T-cell (primary cell): ENCODE measurements around the gene VCAM1. TPM values are rescaled to one million over a fixed set of nuclear protein-coding genes. Genes with fewer than 3 reads are reported as not detected.
"Not testable (repeated sequence)": the region's sequence is repeated elsewhere in the genome, so short reads cannot be mapped to it uniquely, and the experiment has no call there.

Source experiments
- ATAC-seq, 4 experiments: fragments of 200-7000 bp in 3 of 4; fragments of 150-1000 bp in 1 of 4; cut with Tn5 transposase; replicated peaks in 1 of 4; 1 replicate in 3 of 4; 2 replicates in 1 of 4; pipeline ENCODE4 v1.10.0; 2021; ENCODE audit warnings: moderate library complexity in 3 of 4, mild to moderate bottlenecking in 2 of 4, moderate number of reproducible peaks in 1 of 4
- CTCF ChIA-PET, 2 donors: fragments of 300-600 bp; sonication (Branson Sonifier 250); formaldehyde crosslinking; loops; one replicate each; lab custom pipeline; 2022; ENCODE audit warnings: antibody characterized with exemption in 2 of 2; lab: Charles Lee
- POLR2A ChIA-PET, 2 donors: fragments of 300-600 bp; sonication (Branson Sonifier 250); formaldehyde crosslinking; loops; one replicate each; lab custom pipeline; 2022; ENCODE audit warnings: antibody characterized with exemption in 2 of 2; lab: Charles Lee
- DNase-seq, 35 experiments: peaks; one replicate each; pipeline versions ENCODE4 v3.0.0 to v3.0.0-alpha.2; 2013 to 2023
- H3K27ac ChIP-seq: one replicate; pipeline ENCODE4 v1.5.1; 2013; ENCODE audit warnings: low read length
- H3K27me3 ChIP-seq, 2 experiments: replicated peaks in 1 of 2; 1 replicate in 1 of 2; 2 replicates in 1 of 2; pipeline versions ENCODE4 v1.6.1 to v1.7.0; 2013; ENCODE audit warnings: low read length in 1 of 2, mixed read lengths in 1 of 2; ENCODE audit not compliant: control insufficient read depth in 2 of 2, insufficient read depth in 2 of 2; ENCODE audit errors: extremely low read depth in 1 of 2
- H3K36me3 ChIP-seq, 2 donors: 1 replicate in 1 of 2; 2 replicates in 1 of 2; pipeline versions ENCODE4 v1.6.1 to v1.7.0; 2013; ENCODE audit warnings: low read length in 1 of 2; ENCODE audit not compliant: control insufficient read depth in 2 of 2, insufficient read depth in 1 of 2; ENCODE audit errors: extremely low read depth in 1 of 2
- H3K4me1 ChIP-seq, 2 experiments: 1 replicate in 1 of 2; 2 replicates in 1 of 2; pipeline versions ENCODE4 v1.6.1 to v1.7.0; 2013; ENCODE audit warnings: low read length in 2 of 2, mixed read lengths in 1 of 2; ENCODE audit not compliant: insufficient read depth in 2 of 2, control insufficient read depth in 1 of 2; ENCODE audit errors: extremely low read depth in 1 of 2
- H3K4me3 ChIP-seq, 2 donors: 1 replicate in 1 of 2; 2 replicates in 1 of 2; pipeline versions ENCODE4 v1.5.1 to v1.7.0; 2013; ENCODE audit warnings: mild to moderate bottlenecking in 2 of 2, low read length in 1 of 2, moderate library complexity in 1 of 2; ENCODE audit not compliant: control insufficient read depth in 1 of 2; ENCODE audit errors: extremely low read depth in 1 of 2
- H3K9me3 ChIP-seq: 2 replicates; pipeline ENCODE4 v1.7.0; 2013
- H3K27ac Mint-ChIP-seq, 2 donors: one replicate each; pipeline ENCODE4 v1.8.0; 2020 to 2021; ENCODE audit warnings: mild to moderate bottlenecking in 2 of 2, mixed read lengths in 2 of 2
- H3K27me3 Mint-ChIP-seq, 2 donors: one replicate each; pipeline ENCODE4 v1.8.0; 2021 to 2022; ENCODE audit warnings: mixed read lengths in 2 of 2
- H3K36me3 Mint-ChIP-seq: one replicate; pipeline ENCODE4 v1.8.0; 2021; ENCODE audit warnings: mixed read lengths
- H3K4me1 Mint-ChIP-seq, 3 donors: one replicate each; pipeline ENCODE4 v1.8.0; 2020 to 2022; ENCODE audit warnings: mixed read lengths in 3 of 3, mild to moderate bottlenecking in 1 of 3
- H3K4me3 Mint-ChIP-seq, 3 donors: one replicate each; pipeline ENCODE4 v1.8.0; 2020 to 2022; ENCODE audit warnings: mild to moderate bottlenecking in 3 of 3, mixed read lengths in 3 of 3, moderate library complexity in 3 of 3
- H3K9me3 Mint-ChIP-seq, 3 donors: one replicate each; pipeline ENCODE4 v1.8.0; 2020 to 2022; ENCODE audit warnings: mixed read lengths in 3 of 3
- WGBS: methylation state at CpG from one replicate; pipeline ENCODE4 v1.1.5; 2013; ENCODE audit warnings: missing lambda C conversion rate; ENCODE audit not compliant: insufficient coverage; 5-methylcytosine and 5-hydroxymethylcytosine counted together
- total RNA-seq, 35 experiments: library from RNA in 6 of 35; stranded (reverse) in 6 of 35; fragments of 120-200 nt in 1 of 35; gene quantifications; one replicate each; pipeline versions ENCODE4 v1.2.1 to v1.2.4 and lab custom pipeline; 2013 to 2026

The VCAM1 gene
- total RNA-seq, 5 donors from 2014 or later (not counting 1 experiment from before 2014, with no cell fraction given) = 0.12 to 0.36 (median 0.24) TPM; not detected in 1

- H3K27me3 ChIP-seq = peaks cover 0 to 3% of the 10 kb centered on the region in 2 experiments
- H3K4me1 Mint-ChIP-seq = peaks cover 0 to 4% (median 0%) of the 10 kb centered on the region in 3 donors
- H3K36me3 Mint-ChIP-seq = peaks cover 3% of the 10 kb centered on the region
- ChIA-PET CTCF (no interaction called here), POLR2A (interaction anchor here in 1 of 2 donors (0.6 kb wide), 1 partner anchor 878 kb away, joined by 3 read pairs; no protein-coding TSS in a partner anchor)
- H3K4me3 Mint-ChIP-seq = no peak overlapping the region
- H3K4me1 ChIP-seq = no peaks in the 10 kb centered on the region
- H3K27ac Mint-ChIP-seq = no peak overlapping the region
- no peaks in the 10 kb centered on the region for H3K36me3 ChIP-seq
- peaks cover 5 to 11% of the 10 kb centered on the region in 2 donors for H3K27me3 Mint-ChIP-seq
- H3K4me3 ChIP-seq = no peak overlapping the region
- ATAC-seq = no peak
- no peaks in the 10 kb centered on the region for H3K9me3 ChIP-seq
- H3K9me3 Mint-ChIP-seq = peaks cover 5 to 12% (median 11%) of the 10 kb centered on the region in 3 donors
- no peak overlapping the region for H3K27ac ChIP-seq
- DNase-seq = no peak
These were observed 59.2 kb downstream of the VCAM1 start for GRCh38 chr1:100778748-100779147.

GRCh38 chr1:100780814-100781213 lies 61.3 kb downstream of the VCAM1 start:
- Mint-ChIP-seq H3K9me3 (peaks cover 5 to 12% (median 11%) of the 10 kb centered on the region in 3 donors), H3K4me3 (no peak overlapping the region), H3K27me3 (peaks cover 6 to 16% of the 10 kb centered on the region in 2 donors), H3K36me3 (peaks cover 3% of the 10 kb centered on the region), H3K4me1 (peaks cover 0 to 4% (median 2%) of the 10 kb centered on the region in 3 donors), H3K27ac (no peak overlapping the region)
- CTCF ChIA-PET = no interaction called here
- Histone ChIP-seq H3K4me3 (no peak overlapping the region), H3K9me3 (no peaks in the 10 kb centered on the region), H3K4me1 (no peaks in the 10 kb centered on the region), H3K27ac (no peak overlapping the region), H3K36me3 (no peaks in the 10 kb centered on the region), H3K27me3 (peaks cover 0 to 3% of the 10 kb centered on the region in 2 experiments)
- ATAC-seq (no peak), DNase-seq (no peak)
- POLR2A ChIA-PET = no interaction called here

- H3K4me1 Mint-ChIP-seq, H3K36me3 ChIP-seq, H3K4me3 Mint-ChIP-seq, H3K4me3 ChIP-seq, CTCF ChIA-PET, H3K9me3 ChIP-seq, DNase-seq, H3K4me1 ChIP-seq, H3K27ac Mint-ChIP-seq, H3K27me3 ChIP-seq, H3K36me3 Mint-ChIP-seq, ATAC-seq, H3K27ac ChIP-seq, POLR2A ChIA-PET: not testable (repeated sequence)
- peaks cover 6 to 17% of the 10 kb centered on the region in 2 donors for H3K27me3 Mint-ChIP-seq
- peaks cover 5 to 12% (median 11%) of the 10 kb centered on the region in 3 donors for H3K9me3 Mint-ChIP-seq
- WGBS = 100% methylated on average over 1 of the region's 3 CpGs
These were observed 62.2 kb downstream of the VCAM1 start for GRCh38 chr1:100781728-100782127.

GRCh38 chr1:100782473-100783039 lies 63.0 kb downstream of the VCAM1 start:
- H3K4me3 ChIP-seq = no peak overlapping the region
- ChIA-PET CTCF (no interaction called here), POLR2A (no interaction called here)
- H3K36me3 ChIP-seq = no peaks in the 10 kb centered on the region
- Mint-ChIP-seq H3K4me3 (no peak overlapping the region), H3K27ac (no peak overlapping the region), H3K36me3 (peaks cover 3% of the 10 kb centered on the region), H3K4me1 (peaks cover 0 to 4% (median 2%) of the 10 kb centered on the region in 3 donors), H3K27me3 (peaks cover 6 to 17% of the 10 kb centered on the region in 2 donors), H3K9me3 (peaks cover 5 to 12% (median 11%) of the 10 kb centered on the region in 3 donors)
- no peak overlapping the region for H3K27ac ChIP-seq
- 60% methylated on average over 1 of the region's 1 CpG for WGBS
- H3K4me1 ChIP-seq = no peaks in the 10 kb centered on the region
- DNase-seq = no peak
- ATAC-seq = no peak
- H3K9me3 ChIP-seq = no peaks in the 10 kb centered on the region
- H3K27me3 ChIP-seq = peaks cover 0 to 3% of the 10 kb centered on the region in 2 experiments

- POLR2A ChIA-PET = interaction anchor here in 1 of 2 donors (1.1 kb wide), 1 partner anchor 65 kb away, joined by 5 read pairs; no protein-coding TSS in a partner anchor
These were observed 66.0 kb downstream of the VCAM1 start for GRCh38 chr1:100785470-100786052.

GRCh38 chr1:100786870-100787269 lies 67.3 kb downstream of the VCAM1 start:
- no CpG with 5 or more reads among the region's 2 CpGs for WGBS
- no peak overlapping the region for H3K27ac Mint-ChIP-seq
- POLR2A ChIA-PET = no interaction called here

More at GRCh38 chr1:100785470-100786052, 66.0 kb downstream of the VCAM1 start:
- DNase-seq = no peak
- CTCF ChIA-PET = no interaction called here
- H3K4me3 ChIP-seq = no peak overlapping the region
- H3K27me3 Mint-ChIP-seq = peaks cover 12 to 23% of the 10 kb centered on the region in 2 donors
- 69% methylated on average over 3 of the region's 5 CpGs for WGBS
- no peak overlapping the region for H3K4me3 Mint-ChIP-seq
- no peaks in the 10 kb centered on the region for H3K4me1 ChIP-seq
- no peaks in the 10 kb centered on the region for H3K36me3 ChIP-seq
- no peak overlapping the region for H3K27ac Mint-ChIP-seq
- ATAC-seq = no peak
- H3K27me3 ChIP-seq = no peaks in the 10 kb centered on the region
- H3K36me3 Mint-ChIP-seq = peaks cover 3% of the 10 kb centered on the region
- peaks cover 5 to 12% (median 11%) of the 10 kb centered on the region in 3 donors for H3K9me3 Mint-ChIP-seq
- no peak overlapping the region for H3K27ac ChIP-seq
- no peaks in the 10 kb centered on the region for H3K9me3 ChIP-seq
- peaks cover 0 to 4% (median 2%) of the 10 kb centered on the region in 3 donors for H3K4me1 Mint-ChIP-seq

More at GRCh38 chr1:100786870-100787269, 67.3 kb downstream of the VCAM1 start:
- CTCF ChIA-PET = interaction anchor here in 1 of 2 donors (0.6 kb wide), 1 partner anchor 251 kb away, joined by 3 read pairs; no protein-coding TSS in a partner anchor
- Histone ChIP-seq H3K27ac (no peak overlapping the region), H3K27me3 (peaks cover 0 to 4% of the 10 kb centered on the region in 2 experiments), H3K4me1 (no peaks in the 10 kb centered on the region), H3K9me3 (no peaks in the 10 kb centered on the region), H3K4me3 (no peak overlapping the region), H3K36me3 (no peaks in the 10 kb centered on the region)
- H3K9me3 Mint-ChIP-seq = peaks cover 3 to 4% (median 4%) of the 10 kb centered on the region in 3 donors
- H3K27me3 Mint-ChIP-seq = peaks cover 12 to 22% of the 10 kb centered on the region in 2 donors
- H3K36me3 Mint-ChIP-seq = peaks cover 3% of the 10 kb centered on the region
- no peak for ATAC-seq
- H3K4me3 Mint-ChIP-seq = no peak overlapping the region
- H3K4me1 Mint-ChIP-seq = peaks cover 0 to 4% (median 2%) of the 10 kb centered on the region in 3 donors
- DNase-seq = no peak
